ENCODE results near the gene RBMS3.

The RBMS3 gene

GRCh38 chr3:29720665-29721064 is 439.8 kb downstream of the RBMS3 start:
- FAIRE-seq (peak; percentile 35), DNase-seq (ENCODE audit: insufficient read length, low spot score) (no peak)
- TF ChIP-seq, protein P1, sequence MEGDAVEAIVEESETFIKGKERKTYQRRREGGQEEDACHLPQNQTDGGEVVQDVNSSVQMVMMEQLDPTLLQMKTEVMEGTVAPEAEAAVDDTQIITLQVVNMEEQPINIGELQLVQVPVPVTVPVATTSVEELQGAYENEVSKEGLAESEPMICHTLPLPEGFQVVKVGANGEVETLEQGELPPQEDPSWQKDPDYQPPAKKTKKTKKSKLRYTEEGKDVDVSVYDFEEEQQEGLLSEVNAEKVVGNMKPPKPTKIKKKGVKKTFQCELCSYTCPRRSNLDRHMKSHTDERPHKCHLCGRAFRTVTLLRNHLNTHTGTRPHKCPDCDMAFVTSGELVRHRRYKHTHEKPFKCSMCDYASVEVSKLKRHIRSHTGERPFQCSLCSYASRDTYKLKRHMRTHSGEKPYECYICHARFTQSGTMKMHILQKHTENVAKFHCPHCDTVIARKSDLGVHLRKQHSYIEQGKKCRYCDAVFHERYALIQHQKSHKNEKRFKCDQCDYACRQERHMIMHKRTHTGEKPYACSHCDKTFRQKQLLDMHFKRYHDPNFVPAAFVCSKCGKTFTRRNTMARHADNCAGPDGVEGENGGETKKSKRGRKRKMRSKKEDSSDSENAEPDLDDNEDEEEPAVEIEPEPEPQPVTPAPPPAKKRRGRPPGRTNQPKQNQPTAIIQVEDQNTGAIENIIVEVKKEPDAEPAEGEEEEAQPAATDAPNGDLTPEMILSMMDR (IDR thresholded peaks at IDR 0.05; ENCODE audit: insufficient read depth, missing control alignments): no peak

DNA sequence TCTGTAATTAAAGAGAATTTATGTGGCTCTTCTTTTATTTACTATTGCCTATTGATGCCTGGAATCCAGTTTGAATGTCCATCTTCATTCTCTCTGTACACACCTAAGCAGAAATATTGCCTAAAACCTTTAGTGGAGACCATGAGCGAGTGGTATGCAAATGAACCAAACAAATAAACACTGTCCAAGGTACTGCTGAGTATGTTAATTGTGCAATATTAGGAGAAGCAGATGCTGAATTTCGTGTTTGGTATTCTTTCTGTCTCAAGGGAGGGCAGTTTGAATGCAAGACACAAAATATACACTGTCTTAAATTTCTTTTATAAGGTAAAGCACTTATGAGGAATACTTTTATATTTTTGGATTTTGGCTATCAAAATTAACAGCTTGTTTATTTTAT is 440.9 kb downstream of the RBMS3 start:
- FAIRE-seq (peak; percentile 55), DNase-seq (ENCODE audit: insufficient read length, low spot score) (no peak)
- TF ChIP-seq, protein P1 (IDR thresholded peaks at IDR 0.05; ENCODE audit: insufficient read depth, missing control alignments): no peak

DNA sequence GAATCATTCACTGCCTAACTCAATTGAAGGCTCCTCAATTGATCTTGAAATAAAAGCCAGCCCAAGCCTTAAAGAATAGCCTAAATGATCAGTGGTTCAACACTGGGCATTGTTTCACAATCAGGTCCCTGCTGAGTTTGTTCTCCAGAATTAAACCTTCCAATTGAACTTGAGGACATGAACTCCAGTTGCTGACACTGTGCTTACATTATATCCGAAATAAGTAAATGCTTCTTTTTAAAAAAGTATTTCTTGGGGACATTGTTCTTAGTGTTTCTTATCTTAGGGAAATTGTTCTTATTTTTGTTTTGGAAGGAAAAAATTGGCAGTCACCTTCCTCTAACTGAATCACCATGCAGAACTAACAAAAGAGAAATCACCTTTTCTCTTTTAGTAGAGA is 450.2 kb downstream of the RBMS3 start:
- DNase-seq (ENCODE audit: insufficient read length, low spot score) (no peak), FAIRE-seq (no peak)
- TF ChIP-seq, protein P1 (IDR thresholded peaks at IDR 0.05; ENCODE audit: insufficient read depth, missing control alignments): no peak

DNA sequence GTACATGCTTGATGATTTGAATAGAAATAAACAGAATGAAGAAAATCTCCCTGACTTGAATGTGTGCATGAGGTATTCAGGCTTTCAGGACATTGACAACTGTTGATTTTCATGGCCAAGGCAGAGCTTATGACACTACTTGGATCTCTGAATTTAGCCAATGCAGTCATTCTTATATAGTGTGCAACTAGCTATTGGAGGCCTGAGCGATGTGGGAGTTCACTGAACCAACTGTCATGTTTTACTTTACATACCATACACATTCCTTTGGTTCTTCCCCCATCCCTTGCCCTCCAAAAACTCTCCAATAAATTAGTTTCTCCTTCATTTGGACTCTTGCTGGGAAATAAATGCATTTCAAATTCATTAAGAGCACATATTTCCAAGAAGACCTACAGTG is 460.4 kb downstream of the RBMS3 start:
- FAIRE-seq (no peak), DNase-seq (ENCODE audit: insufficient read length, low spot score) (no peak)
- TF ChIP-seq, protein P1 (IDR thresholded peaks at IDR 0.05; ENCODE audit: insufficient read depth, missing control alignments): no peak

DNA sequence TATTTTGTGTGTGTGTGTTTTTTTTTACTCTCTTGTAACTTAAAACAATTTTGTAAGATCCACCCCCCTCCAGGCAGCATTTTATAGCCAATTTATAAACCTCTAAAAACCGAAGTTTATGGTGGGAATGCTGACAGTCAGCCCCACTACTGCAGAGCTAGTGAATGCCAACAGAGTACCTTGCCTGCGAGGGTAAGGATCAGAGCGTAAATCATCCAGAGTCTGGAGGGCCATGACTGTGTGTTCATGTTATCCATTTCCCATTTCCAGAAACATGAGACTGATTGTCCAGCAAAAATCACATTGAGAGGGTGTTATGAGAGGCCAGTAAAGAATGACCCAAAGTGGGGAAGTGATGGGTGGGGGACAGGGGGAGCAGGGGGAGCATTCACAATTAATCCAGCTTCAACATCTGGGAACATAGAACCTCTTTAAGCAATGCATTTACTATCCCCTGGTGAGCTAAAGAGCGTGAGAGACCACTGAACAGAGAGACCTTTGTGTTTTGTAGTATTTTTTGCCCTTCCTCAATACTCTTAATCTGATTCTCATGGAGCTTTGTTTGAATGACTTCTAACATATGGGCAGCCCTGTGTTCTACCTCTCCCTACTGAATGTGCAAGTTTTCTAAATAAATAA is 464.5 kb downstream of the RBMS3 start:
- FAIRE-seq (no peak), DNase-seq (ENCODE audit: insufficient read length, low spot score) (no peak)
- TF ChIP-seq, protein P1 (IDR thresholded peaks at IDR 0.05; ENCODE audit: insufficient read depth, missing control alignments): no peak

DNA sequence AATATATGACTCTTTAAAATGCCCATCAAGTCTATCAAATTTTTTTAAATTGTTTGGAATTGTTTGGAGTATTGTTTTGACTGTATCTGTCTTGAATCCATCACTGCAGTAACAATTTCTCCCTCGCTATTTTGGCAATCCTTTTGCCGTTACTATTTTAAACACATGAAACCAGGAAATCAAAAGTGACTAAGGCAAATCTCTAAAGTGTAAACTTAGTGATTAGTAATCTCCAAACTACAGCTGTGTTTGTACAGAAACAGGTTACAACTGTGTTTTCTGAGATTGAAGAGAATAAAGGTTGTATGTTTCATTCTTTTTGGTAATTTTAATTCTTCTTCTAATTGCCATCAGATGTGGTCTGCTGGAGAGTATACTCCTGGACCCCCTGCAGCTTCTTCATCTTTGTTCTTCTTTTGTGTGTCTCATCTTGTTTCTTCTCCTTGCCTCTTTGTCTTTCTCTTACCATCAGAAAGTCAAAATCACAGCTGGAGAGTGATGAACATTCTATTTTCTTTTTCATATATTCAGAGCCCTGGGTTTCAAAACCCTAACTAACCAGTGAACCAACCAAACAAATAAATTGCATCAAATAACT is 465.4 kb downstream of the RBMS3 start:
- TF ChIP-seq, protein P1 (IDR thresholded peaks at IDR 0.05; ENCODE audit: insufficient read depth, missing control alignments): no peak
- no peak for FAIRE-seq
- no peak for DNase-seq (ENCODE audit: insufficient read length, low spot score)

DNA sequence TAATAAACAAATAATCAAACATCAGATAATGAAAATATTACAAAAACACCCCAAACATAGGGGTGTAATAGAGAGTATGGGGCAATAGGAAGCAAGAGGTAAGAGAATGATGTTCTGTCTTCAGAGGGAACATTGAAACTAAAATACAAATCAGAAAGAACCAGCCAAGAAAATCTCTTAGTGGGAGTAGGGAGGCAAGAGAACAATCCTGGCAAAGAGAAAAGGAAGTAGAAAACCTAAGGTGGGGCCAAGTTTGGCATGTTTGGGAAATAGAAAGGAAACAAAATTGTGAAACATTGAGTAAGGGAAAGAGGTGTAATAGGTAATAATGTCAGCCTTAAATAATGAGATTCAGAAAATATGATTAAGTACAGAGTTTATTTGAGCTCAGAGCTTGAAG is 467.1 kb downstream of the RBMS3 start:
- TF ChIP-seq, protein P1 (IDR thresholded peaks at IDR 0.05; ENCODE audit: insufficient read depth, missing control alignments): no peak
- FAIRE-seq (no peak), DNase-seq (ENCODE audit: insufficient read length, low spot score) (no peak)
